ENCODE data around the gene WIPF1.

DNA sequence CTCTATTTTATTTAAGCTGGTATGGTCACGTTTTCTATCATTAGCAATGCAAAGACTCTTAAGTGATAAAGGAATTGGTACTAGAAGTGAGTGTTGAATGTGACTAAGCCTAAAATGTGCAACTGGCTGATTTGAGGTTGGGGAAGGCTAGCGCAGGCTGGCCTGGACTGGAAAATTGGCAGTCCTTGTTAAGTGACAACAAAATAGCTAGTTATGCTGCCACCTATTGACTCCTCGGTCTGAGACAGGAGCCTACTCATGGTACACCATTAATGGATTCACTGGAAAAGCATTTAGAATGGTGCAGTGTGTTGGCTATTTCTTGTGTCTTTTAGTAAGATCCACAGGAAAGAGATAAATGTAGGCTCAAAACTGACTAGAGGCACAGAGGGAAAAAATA, 5.7 kb upstream of the WIPF1 start:
- no peak for TF ChIP-seq EZH2 (IDR thresholded peaks at IDR 0.05; ENCODE audit: borderline replicate concordance, low read depth, low read length, severe bottlenecking)
- TF ChIP-seq, protein P1, sequence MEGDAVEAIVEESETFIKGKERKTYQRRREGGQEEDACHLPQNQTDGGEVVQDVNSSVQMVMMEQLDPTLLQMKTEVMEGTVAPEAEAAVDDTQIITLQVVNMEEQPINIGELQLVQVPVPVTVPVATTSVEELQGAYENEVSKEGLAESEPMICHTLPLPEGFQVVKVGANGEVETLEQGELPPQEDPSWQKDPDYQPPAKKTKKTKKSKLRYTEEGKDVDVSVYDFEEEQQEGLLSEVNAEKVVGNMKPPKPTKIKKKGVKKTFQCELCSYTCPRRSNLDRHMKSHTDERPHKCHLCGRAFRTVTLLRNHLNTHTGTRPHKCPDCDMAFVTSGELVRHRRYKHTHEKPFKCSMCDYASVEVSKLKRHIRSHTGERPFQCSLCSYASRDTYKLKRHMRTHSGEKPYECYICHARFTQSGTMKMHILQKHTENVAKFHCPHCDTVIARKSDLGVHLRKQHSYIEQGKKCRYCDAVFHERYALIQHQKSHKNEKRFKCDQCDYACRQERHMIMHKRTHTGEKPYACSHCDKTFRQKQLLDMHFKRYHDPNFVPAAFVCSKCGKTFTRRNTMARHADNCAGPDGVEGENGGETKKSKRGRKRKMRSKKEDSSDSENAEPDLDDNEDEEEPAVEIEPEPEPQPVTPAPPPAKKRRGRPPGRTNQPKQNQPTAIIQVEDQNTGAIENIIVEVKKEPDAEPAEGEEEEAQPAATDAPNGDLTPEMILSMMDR (IDR thresholded peaks at IDR 0.05; ENCODE audit: borderline replicate concordance, extremely low read depth, low read length, poor library complexity, severe bottlenecking), result peak; percentile 75
